PC-9 (cell line): ENCODE results near the gene LINGO1. TPM values are rescaled to one million over a fixed set of nuclear protein-coding genes. Genes with fewer than 3 reads are reported as not detected.

Experiments
- BruUV-seq: library from RNA; stranded (reverse); fragments of 400-500 nt; replicated peaks from 2 replicates; lab custom pipeline; 2021; lab: Mats Ljungman, UMichigan
- CTCF ChIA-PET: fragments of 300-600 bp; sonication (Branson Sonifier 250); formaldehyde crosslinking; loops from one replicate; lab custom pipeline; 2022; ENCODE audit warnings: antibody characterized with exemption; lab: Charles Lee
- POLR2A ChIA-PET: fragments of 300-600 bp; sonication (Branson Sonifier 250); formaldehyde crosslinking; loops from one replicate; lab custom pipeline; 2022; ENCODE audit warnings: antibody characterized with exemption; ENCODE audit not compliant: unreplicated experiment; lab: Charles Lee
- DNase-seq, 2 experiments: peaks; one replicate each; pipeline versions ENCODE4 v3.0.0 to v3.0.0-alpha.2; 2015 to 2022; ENCODE audit warnings: mixed read lengths in 1 of 2
- H2AFZ ChIP-seq: fragments of 200-600 bp; sonication (generic); 2 replicates; pipeline ENCODE4 v1.8.1; 2017; ENCODE audit warnings: antibody characterized with exemption
- H3F3A ChIP-seq: fragments of 200-600 bp; sonication (generic); 2 replicates; pipeline ENCODE4 v1.8.1; 2017; ENCODE audit warnings: antibody characterized with exemption, mild to moderate bottlenecking, low read depth; ENCODE audit not compliant: insufficient read depth
- H3K27ac ChIP-seq: fragments of 200-600 bp; sonication (generic); 2 replicates; pipeline ENCODE4 v1.6.1; 2016; ENCODE audit warnings: mixed run types
- H3K27me3 ChIP-seq: fragments of 200-600 bp; sonication (generic); 2 replicates; pipeline ENCODE4 v1.6.1; 2016; ENCODE audit warnings: low read depth, mixed run types; ENCODE audit not compliant: insufficient read depth
- H3K36me3 ChIP-seq: fragments of 200-600 bp; sonication (generic); 2 replicates; pipeline ENCODE4 v1.6.1; 2016; ENCODE audit warnings: low read depth, mixed run types
- H3K4me1 ChIP-seq: fragments of 200-600 bp; sonication (generic); replicated peaks from 2 replicates; pipeline ENCODE4 v1.6.1; 2016; ENCODE audit warnings: mixed run types; ENCODE audit not compliant: insufficient read depth
- H3K4me2 ChIP-seq: fragments of 200-600 bp; sonication (generic); 2 replicates; pipeline ENCODE4 v1.6.1; 2017; ENCODE audit warnings: mixed run types
- H3K4me3 ChIP-seq: fragments of 200-600 bp; sonication (generic); 2 replicates; pipeline ENCODE4 v1.6.1; 2016; ENCODE audit warnings: mixed run types
- H3K79me2 ChIP-seq: fragments of 200-600 bp; sonication (generic); 2 replicates; pipeline ENCODE4 v1.6.1; 2017; ENCODE audit warnings: low read depth, mixed run types
- H3K9me2 ChIP-seq: fragments of 200-600 bp; sonication (generic); 2 replicates; pipeline ENCODE4 v1.8.1; 2017; ENCODE audit warnings: mild to moderate bottlenecking; ENCODE audit not compliant: insufficient read depth
- H3K9me3 ChIP-seq: fragments of 200-600 bp; sonication (generic); 2 replicates; pipeline ENCODE4 v1.8.1; 2016; ENCODE audit warnings: low read depth; ENCODE audit not compliant: insufficient read depth
- H4K20me1 ChIP-seq: fragments of 200-600 bp; sonication (generic); 2 replicates; pipeline ENCODE4 v1.8.1; 2017; ENCODE audit not compliant: insufficient read depth
- EZH2 ChIP-seq: fragments of 200-600 bp; sonication (generic); IDR thresholded peaks from 2 replicates; pipeline ENCODE4 v1.8.0; 2017; ENCODE audit warnings: antibody characterized with exemption, low read depth
- intact Hi-C: fragments of 100-400 bp; cut with micrococcal nuclease; formaldehyde crosslinking; loops from one replicate; pipeline ENCODE4 v1.10.0; 2022; ENCODE audit not compliant: unreplicated experiment
- total RNA-seq: library from RNA; stranded (reverse); gene quantifications from 2 replicates; pipeline ENCODE4 v1.2.3, GENCODE V29; 2021
- TF ChIP-seq, protein P1 (sequence below): fragments of 200-600 bp; sonication (generic); conservative IDR thresholded peaks from 2 replicates; pipeline ENCODE4 v1.6.1; 2017; ENCODE audit warnings: mixed run types, antibody characterized with exemption, mild to moderate bottlenecking, moderate library complexity

The LINGO1 gene
- total RNA-seq, 1 experiment from 2014 or later, result not detected

DNA sequence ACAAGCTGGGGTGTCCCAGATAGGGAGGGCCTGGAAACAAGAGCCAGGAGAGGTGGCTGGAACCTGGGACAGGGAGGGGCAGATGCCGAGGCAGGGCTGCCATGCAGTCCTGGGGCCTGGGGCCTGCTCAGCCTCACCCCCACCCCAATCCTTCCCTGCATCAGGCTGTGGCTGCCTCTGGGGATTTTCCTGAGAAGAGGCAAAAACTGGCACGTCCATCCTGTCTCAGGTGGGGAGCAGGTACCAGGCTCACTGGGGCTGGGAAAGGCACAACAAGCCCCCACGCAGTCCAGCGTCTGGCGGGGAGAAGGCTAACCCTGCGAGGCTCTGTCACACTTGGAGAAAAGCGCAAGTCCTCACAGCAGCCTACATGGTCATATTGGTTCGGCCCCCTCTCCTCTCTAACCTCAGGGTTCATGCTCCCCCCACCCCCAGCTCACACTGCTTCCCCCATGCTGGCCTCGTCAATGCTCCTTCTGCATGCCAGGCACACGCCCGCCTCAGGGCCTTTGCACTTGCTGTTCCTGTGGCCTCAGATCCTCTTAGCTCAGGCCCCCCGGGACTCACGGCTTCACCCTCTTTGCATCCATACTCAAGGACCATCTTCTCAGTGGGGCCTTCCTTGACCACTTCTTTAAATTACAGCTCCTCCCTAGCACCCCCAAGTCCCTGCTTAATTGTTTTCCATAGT, 53.1 kb downstream of the LINGO1 start:
- Histone ChIP-seq H3K4me1 (no peaks in the 10 kb centered on the region), H3K9me3 (no peaks in the 10 kb centered on the region), H3K4me3 (no peak overlapping the region), H3K4me2 (no peak overlapping the region), H3K27ac (no peak overlapping the region), H2AFZ (no peak overlapping the region), H3K36me3 (no peaks in the 10 kb centered on the region), H3K27me3 (peaks cover 46% of the 10 kb centered on the region), H3F3A (no peaks in the 10 kb centered on the region), H3K9me2 (no peaks in the 10 kb centered on the region), H3K79me2 (no peaks in the 10 kb centered on the region), H4K20me1 (no peaks in the 10 kb centered on the region)
- BruUV-seq, result no TSS peak
- ChIA-PET POLR2A (no interaction called here), CTCF (no interaction called here)
- TF ChIP-seq EZH2, result no peak
- TF ChIP-seq, protein P1, sequence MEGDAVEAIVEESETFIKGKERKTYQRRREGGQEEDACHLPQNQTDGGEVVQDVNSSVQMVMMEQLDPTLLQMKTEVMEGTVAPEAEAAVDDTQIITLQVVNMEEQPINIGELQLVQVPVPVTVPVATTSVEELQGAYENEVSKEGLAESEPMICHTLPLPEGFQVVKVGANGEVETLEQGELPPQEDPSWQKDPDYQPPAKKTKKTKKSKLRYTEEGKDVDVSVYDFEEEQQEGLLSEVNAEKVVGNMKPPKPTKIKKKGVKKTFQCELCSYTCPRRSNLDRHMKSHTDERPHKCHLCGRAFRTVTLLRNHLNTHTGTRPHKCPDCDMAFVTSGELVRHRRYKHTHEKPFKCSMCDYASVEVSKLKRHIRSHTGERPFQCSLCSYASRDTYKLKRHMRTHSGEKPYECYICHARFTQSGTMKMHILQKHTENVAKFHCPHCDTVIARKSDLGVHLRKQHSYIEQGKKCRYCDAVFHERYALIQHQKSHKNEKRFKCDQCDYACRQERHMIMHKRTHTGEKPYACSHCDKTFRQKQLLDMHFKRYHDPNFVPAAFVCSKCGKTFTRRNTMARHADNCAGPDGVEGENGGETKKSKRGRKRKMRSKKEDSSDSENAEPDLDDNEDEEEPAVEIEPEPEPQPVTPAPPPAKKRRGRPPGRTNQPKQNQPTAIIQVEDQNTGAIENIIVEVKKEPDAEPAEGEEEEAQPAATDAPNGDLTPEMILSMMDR, result no peak
- DNase-seq, result no peak
- intact Hi-C loops, result no loop called here

DNA sequence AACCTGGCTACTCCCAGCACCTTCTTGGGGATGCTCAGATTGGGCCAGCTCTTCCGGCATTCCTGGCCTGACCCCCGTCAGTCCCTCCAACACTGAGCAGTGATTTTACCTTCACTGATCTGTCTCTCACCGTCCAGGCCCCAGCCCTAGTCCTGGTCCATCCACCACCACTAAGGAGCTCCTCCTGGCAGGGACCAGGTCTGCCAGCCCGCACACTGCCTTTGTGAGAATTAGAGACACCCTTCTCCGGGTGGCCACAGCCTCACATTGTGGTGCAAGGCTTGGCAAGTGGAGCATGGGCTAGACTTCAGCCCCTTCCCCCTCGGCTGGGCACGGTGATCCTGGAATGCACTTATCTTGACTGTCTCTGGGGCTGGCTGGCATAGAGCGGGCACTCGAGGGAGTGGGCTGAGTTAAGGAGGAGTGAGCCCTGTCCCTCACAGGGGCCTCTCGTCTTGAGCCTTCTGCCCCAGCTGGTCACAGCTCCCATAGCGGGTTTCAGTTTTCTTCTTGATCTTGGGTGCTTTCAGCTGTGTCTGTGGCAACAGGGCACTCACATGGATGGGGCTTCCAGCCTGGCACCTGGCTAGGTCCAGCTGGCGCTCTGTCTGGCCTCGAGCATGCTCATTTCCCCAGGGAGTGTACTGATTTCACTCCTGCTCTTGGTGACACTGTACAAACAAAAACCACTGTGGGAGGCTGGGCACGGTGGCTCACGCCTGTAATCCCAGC, 53.9 kb downstream of the LINGO1 start:
- H3K36me3 ChIP-seq, result no peaks in the 10 kb centered on the region
- no peaks in the 10 kb centered on the region for H3F3A ChIP-seq
- H3K4me2 ChIP-seq, result no peak overlapping the region
- TF ChIP-seq, protein P1, result no peak
- TF ChIP-seq EZH2, result no peak
- intact Hi-C loops, result no loop called here
- peaks cover 42% of the 10 kb centered on the region for H3K27me3 ChIP-seq
- no peak for DNase-seq
- H3K79me2 ChIP-seq, result no peaks in the 10 kb centered on the region
- H3K4me3 ChIP-seq, result no peak overlapping the region
- ChIA-PET POLR2A (no interaction called here), CTCF (no interaction called here)
- no peaks in the 10 kb centered on the region for H4K20me1 ChIP-seq
- H3K4me1 ChIP-seq, result no peaks in the 10 kb centered on the region
- BruUV-seq, result no TSS peak
- no peak overlapping the region for H2AFZ ChIP-seq
- no peak overlapping the region for H3K27ac ChIP-seq
- H3K9me3 ChIP-seq, result no peaks in the 10 kb centered on the region
- H3K9me2 ChIP-seq, result no peaks in the 10 kb centered on the region

DNA sequence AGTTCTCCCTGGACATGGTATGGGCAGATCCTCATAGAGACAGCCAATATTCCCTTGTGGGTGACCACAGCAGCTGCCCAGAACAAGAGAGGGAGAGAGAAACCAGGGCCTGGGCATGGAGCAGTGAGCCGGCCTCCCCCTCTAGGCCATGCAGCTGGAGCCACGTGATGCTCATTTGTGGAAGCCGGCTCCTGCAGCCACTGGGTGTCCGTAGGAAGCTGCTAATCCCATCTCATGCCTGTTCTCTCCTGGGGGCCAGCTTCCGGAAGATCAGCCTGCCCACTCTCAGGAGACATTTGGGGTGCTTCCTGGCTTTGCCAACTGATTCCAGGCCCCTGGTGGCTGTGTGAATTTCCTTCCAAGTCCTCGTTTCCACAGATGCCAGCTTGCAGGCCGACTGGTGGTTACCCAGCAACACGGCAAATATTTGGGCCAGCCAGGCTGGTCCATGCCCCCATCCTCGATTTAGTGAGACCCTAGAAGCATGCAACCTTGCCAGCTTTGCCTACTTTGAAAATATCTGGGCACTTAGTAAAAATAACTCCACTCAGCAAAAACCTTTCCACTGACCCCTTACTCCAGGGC, 55.3 kb downstream of the LINGO1 start:
- DNase-seq, result no peak
- H3K79me2 ChIP-seq, result no peaks in the 10 kb centered on the region
- no peaks in the 10 kb centered on the region for H3K9me3 ChIP-seq
- ChIA-PET CTCF (no interaction called here), POLR2A (no interaction called here)
- H3K4me1 ChIP-seq, result no peaks in the 10 kb centered on the region
- TF ChIP-seq EZH2, result no peak
- TF ChIP-seq, protein P1, result no peak
- H3K36me3 ChIP-seq, result no peaks in the 10 kb centered on the region
- H3K9me2 ChIP-seq, result no peaks in the 10 kb centered on the region
- H3K4me2 ChIP-seq, result no peak overlapping the region
- peaks cover 33% of the 10 kb centered on the region for H3K27me3 ChIP-seq
- BruUV-seq, result no TSS peak
- H3K4me3 ChIP-seq, result no peak overlapping the region
- no peaks in the 10 kb centered on the region for H3F3A ChIP-seq
- no peaks in the 10 kb centered on the region for H4K20me1 ChIP-seq
- intact Hi-C loops, result no loop called here
- no peak overlapping the region for H2AFZ ChIP-seq
- no peak overlapping the region for H3K27ac ChIP-seq
